H1 (cell line): ENCODE results near the gene ZNF232. TPM values are rescaled to one million over a fixed set of nuclear protein-coding genes. Genes with fewer than 3 reads are reported as not detected.

ENCODE experiments used
- ATF3 ChIP-seq: IDR thresholded peaks from 2 replicates; pipeline ENCODE4 v1.6.1; 2011; ENCODE audit warnings: low read depth, mild to moderate bottlenecking, low read length; ENCODE audit not compliant: insufficient read depth
- BACH1 ChIP-seq: IDR thresholded peaks from 2 replicates; pipeline ENCODE4 v1.6.1; 2012; ENCODE audit warnings: low read length, improper control_type of control experiment
- CBX5 ChIP-seq: fragments of 300-800, 300-1000 bp; sonication (generic); IDR thresholded peaks from 2 replicates; pipeline ENCODE4 v1.7.1; 2016; ENCODE audit warnings: antibody characterized with exemption, low read length, low read depth
- CBX8 ChIP-seq: fragments of 300-800, 300-1000 bp; sonication (generic); IDR thresholded peaks from 2 replicates; pipeline ENCODE4 v1.7.1; 2016; ENCODE audit warnings: low read depth, low read length, borderline replicate concordance
- CEBPB ChIP-seq: IDR thresholded peaks from 2 replicates; pipeline ENCODE4 v1.6.1; 2012; ENCODE audit warnings: low read depth, low read length
- CHD2 ChIP-seq: IDR thresholded peaks from 2 replicates; pipeline ENCODE4 v1.6.1; 2012; ENCODE audit warnings: low read length, improper control_type of control experiment
- CTBP2 ChIP-seq: IDR thresholded peaks from 2 replicates; pipeline ENCODE4 v1.7.0; 2011; ENCODE audit warnings: borderline replicate concordance, mild to moderate bottlenecking, moderate library complexity, mixed read lengths, low read length; ENCODE audit not compliant: insufficient read depth, insufficient read length
- E2F6 ChIP-seq: IDR thresholded peaks from 2 replicates; pipeline ENCODE4 v1.6.1; 2012; ENCODE audit warnings: inconsistent platforms
- EGR1 ChIP-seq: IDR thresholded peaks from 2 replicates; pipeline ENCODE4 v1.6.1; 2011; ENCODE audit warnings: low read depth, low read length, borderline replicate concordance
- EP300 ChIP-seq, 2 experiments: IDR thresholded peaks; 1 replicate in 1 of 2; 2 replicates in 1 of 2; pipeline ENCODE4 v1.6.1; 2011 to 2012; ENCODE audit warnings: low read depth in 2 of 2, low read length in 2 of 2, mild to moderate bottlenecking in 2 of 2, borderline replicate concordance in 1 of 2, inconsistent platforms in 1 of 2, moderate library complexity in 1 of 2
- JUN ChIP-seq: IDR thresholded peaks from 2 replicates; pipeline ENCODE4 v1.6.1; 2011; ENCODE audit warnings: low read depth, mild to moderate bottlenecking, improper control_type of control experiment, low read length
- JUND ChIP-seq: IDR thresholded peaks from 2 replicates; pipeline ENCODE4 v1.6.1; 2011; ENCODE audit warnings: mild to moderate bottlenecking, improper control_type of control experiment, low read length
- KDM4A ChIP-seq: IDR thresholded peaks from one replicate; pipeline ENCODE4 v1.7.1; 2012; ENCODE audit warnings: low read depth, mild to moderate bottlenecking, moderate library complexity, low read length, inconsistent platforms; ENCODE audit not compliant: severe bottlenecking
- MAFK ChIP-seq: IDR thresholded peaks from 2 replicates; pipeline ENCODE4 v1.6.1; 2012; ENCODE audit warnings: low read depth, mild to moderate bottlenecking, improper control_type of control experiment, low read length
- RAD21 ChIP-seq, 2 experiments: IDR thresholded peaks in 1 of 2; conservative IDR thresholded peaks in 1 of 2; 2 replicates each; pipeline ENCODE4 v1.6.1; 2011; ENCODE audit warnings: low read depth in 2 of 2, low read length in 2 of 2, improper control_type of control experiment in 1 of 2, inconsistent platforms in 1 of 2, mild to moderate bottlenecking in 1 of 2, moderate library complexity in 1 of 2
- SIRT6 ChIP-seq: IDR thresholded peaks from one replicate; pipeline ENCODE4 v1.7.1; 2012; ENCODE audit warnings: low read length, inconsistent platforms
- SP1 ChIP-seq: IDR thresholded peaks from 2 replicates; pipeline ENCODE4 v1.6.1; 2011; ENCODE audit warnings: low read depth, low read length
- SP4 ChIP-seq: IDR thresholded peaks from 2 replicates; pipeline ENCODE4 v1.6.1; 2012; ENCODE audit warnings: low read length, inconsistent platforms
- TAF1 ChIP-seq: IDR thresholded peaks from 2 replicates; pipeline ENCODE4 v1.6.1; 2011; ENCODE audit warnings: mild to moderate bottlenecking, low read depth, low read length
- TBP ChIP-seq: IDR thresholded peaks from 2 replicates; pipeline ENCODE4 v1.6.1; 2011; ENCODE audit warnings: low read depth, low read length, improper control_type of control experiment
- YY1 ChIP-seq: IDR thresholded peaks from 2 replicates; pipeline ENCODE4 v1.6.1; 2011; ENCODE audit warnings: low read depth, mild to moderate bottlenecking, low read length
- ZNF274 ChIP-seq: IDR thresholded peaks from 2 replicates; pipeline ENCODE4 v1.7.0; 2012; ENCODE audit warnings: low read length, borderline replicate concordance; ENCODE audit errors: extremely low read depth
- polyA plus RNA-seq, 7 experiments: library from polyadenylated mRNA; depleted of rRNA in 3 of 7; stranded (reverse) in 5 of 7; unstranded in 2 of 7; fragments of >200 nt in 5 of 7; fragments of 200-250 nt in 2 of 7; gene quantifications; 1 replicate in 5 of 7; 2 replicates in 1 of 7; 4 replicates in 1 of 7; pipeline versions ENCODE4 v1.2.1 to v1.2.3, GENCODE V29; 2011 to 2013; ENCODE audit warnings: missing spikeins in 2 of 7, mixed read lengths in 2 of 7
- total RNA-seq: library from RNA; stranded (reverse); fragmentation: NEBNext Ultra II Directional; extraction: Animal tissue kit (Norgen Biotek cat#: 25700); gene quantifications from 2 replicates; pipeline ENCODE4 v1.2.1, GENCODE V29; 2021

Gene ZNF232
- total and polyA plus RNA-seq, 2 of the 8 experiments (the other 6 are each of a cell fraction or from before 2014, with no cell fraction given): 11.1 to 41.0 TPM

GRCh38 chr17:5097101-5097834, 14.4 kb downstream of the ZNF232 start (continued):
- no peak for TF ChIP-seq CBX5
- TF ChIP-seq TAF1: peak; percentile 77
- TF ChIP-seq JUN: no peak
- TF ChIP-seq KDM4A: peak; percentile 99
- peak; percentile 96 for TF ChIP-seq E2F6
- 0 out of 4 replicates have a peak, but pooled peaks of 1 of the 2 experiments have one; percentile 10 for TF ChIP-seq RAD21 (IDR thresholded peaks at IDR 0.05 in 1 of 2, conservative IDR thresholded peaks at IDR 0.05 in 1 of 2; ENCODE audit: low read depth in 2 of 2, low read length in 2 of 2)
- no peak for TF ChIP-seq CHD2
- no peak for TF ChIP-seq BACH1
- TF ChIP-seq EGR1: peak; percentile 79
- TF ChIP-seq MAFK: no peak
- TF ChIP-seq ATF3: no peak
- TF ChIP-seq SP1: no peak
- TF ChIP-seq ZNF274: no peak
- no peak for TF ChIP-seq EP300 (IDR thresholded peaks at IDR 0.05; ENCODE audit: borderline replicate concordance in 1 of 2, low read depth in 2 of 2, low read length in 2 of 2)
- no peak for TF ChIP-seq CBX8
- peak; percentile 10; the same call in 1 of the 2 replicates for TF ChIP-seq YY1
- TF ChIP-seq TBP: peak; percentile 72; the same call in 1 of the 2 replicates
- TF ChIP-seq JUND: no peak
- peak; percentile 87 for TF ChIP-seq CTBP2
- TF ChIP-seq CEBPB: no peak
- TF ChIP-seq SP4: no peak
- TF ChIP-seq SIRT6: no peak
